GM18498 (cell line): ENCODE measurements around the gene PPIA.
"Not testable (repeated sequence)": the region's sequence is repeated elsewhere in the genome, so short reads cannot be mapped to it uniquely, and the experiment has no call there.

Experiments used
- ATAC-seq: cut with Tn5 transposase; IDR thresholded peaks from one replicate; pipeline ENCODE4 v1.9.1; 2021; ENCODE audit warnings: mild to moderate bottlenecking, moderate library complexity; ENCODE audit not compliant: unreplicated experiment

PPIA gene

GRCh38 chr7:44762726-44763522 is 33.6 kb upstream of the PPIA start:
- ATAC-seq: no peak

GRCh38 chr7:44764081-44764480 is 32.4 kb upstream of the PPIA start:
- ATAC-seq: no peak

GRCh38 chr7:44764665-44765578 is 31.6 kb upstream of the PPIA start:
- no peak for ATAC-seq

- ATAC-seq: no peak
Observed at GRCh38 chr7:44765579-44766415, 30.7 kb upstream of the PPIA start.

GRCh38 chr7:44766416-44766801 is 30.1 kb upstream of the PPIA start:
- no peak for ATAC-seq

GRCh38 chr7:44767134-44767911 is 29.2 kb upstream of the PPIA start:
- no peak for ATAC-seq

GRCh38 chr7:44767912-44768627 is 28.4 kb upstream of the PPIA start:
- ATAC-seq: no peak

GRCh38 chr7:44768628-44769371 is 27.7 kb upstream of the PPIA start:
- no peak for ATAC-seq

GRCh38 chr7:44769376-44769775 is 27.1 kb upstream of the PPIA start:
- ATAC-seq: peak; percentile 10

- ATAC-seq: peak; percentile 82
Observed at GRCh38 chr7:44769776-44770294, 26.6 kb upstream of the PPIA start.

- no peak for ATAC-seq
Observed at GRCh38 chr7:44771358-44771757, 25.1 kb upstream of the PPIA start.

GRCh38 chr7:44772440-44772839 is 24.0 kb upstream of the PPIA start:
- ATAC-seq: no peak

- ATAC-seq: no peak
Observed at GRCh38 chr7:44772867-44773266, 23.6 kb upstream of the PPIA start.

GRCh38 chr7:44774486-44774885 is 22.0 kb upstream of the PPIA start:
- not testable (repeated sequence) for ATAC-seq

GRCh38 chr7:44775383-44776107 is 20.9 kb upstream of the PPIA start:
- no peak for ATAC-seq

- ATAC-seq: no peak
Observed at GRCh38 chr7:44776211-44776610, 20.3 kb upstream of the PPIA start.

GRCh38 chr7:44782460-44782859 is 14.0 kb upstream of the PPIA start:
- no peak for ATAC-seq

GRCh38 chr7:44783407-44783806 is 13.1 kb upstream of the PPIA start:
- ATAC-seq: no peak
